Gastroesophageal sphincter (tissue), 3 donors: ENCODE measurements around the gene GPR84.

Experiments
- EP300 ChIP-seq: sonication (generic); formaldehyde crosslinking; IDR thresholded peaks from one replicate; pipeline ENCODE4 v1.6.1; 2017; ENCODE audit warnings: antibody characterized with exemption, mild to moderate bottlenecking
- POLR2A ChIP-seq, 2 donors: fragments of 450-650 bp; IDR thresholded peaks; one replicate each; pipeline ENCODE4 v1.6.1; 2017; ENCODE audit warnings: antibody characterized with exemption in 2 of 2, mild to moderate bottlenecking in 2 of 2, moderate library complexity in 1 of 2
- POLR2AphosphoS5 ChIP-seq: sonication (generic); formaldehyde crosslinking; IDR thresholded peaks from one replicate; pipeline ENCODE4 v1.6.1; 2017; ENCODE audit warnings: antibody characterized with exemption
- TF ChIP-seq, protein P1 (sequence below), 4 experiments: fragments of 200-600 bp in 2 of 4; fragments of 450-650 bp in 2 of 4; sonication (generic) in 1 of 4; IDR thresholded peaks; one replicate each; pipeline ENCODE4 v1.5.1; 2017 to 2019; ENCODE audit warnings: antibody characterized with exemption in 4 of 4, mild to moderate bottlenecking in 2 of 4, moderate library complexity in 2 of 4

GRCh38 chr12:54321363-54321762, 42.9 kb downstream of the GPR84 start:
- no peak for TF ChIP-seq POLR2A (IDR thresholded peaks at IDR 0.05)
- TF ChIP-seq, protein P1, sequence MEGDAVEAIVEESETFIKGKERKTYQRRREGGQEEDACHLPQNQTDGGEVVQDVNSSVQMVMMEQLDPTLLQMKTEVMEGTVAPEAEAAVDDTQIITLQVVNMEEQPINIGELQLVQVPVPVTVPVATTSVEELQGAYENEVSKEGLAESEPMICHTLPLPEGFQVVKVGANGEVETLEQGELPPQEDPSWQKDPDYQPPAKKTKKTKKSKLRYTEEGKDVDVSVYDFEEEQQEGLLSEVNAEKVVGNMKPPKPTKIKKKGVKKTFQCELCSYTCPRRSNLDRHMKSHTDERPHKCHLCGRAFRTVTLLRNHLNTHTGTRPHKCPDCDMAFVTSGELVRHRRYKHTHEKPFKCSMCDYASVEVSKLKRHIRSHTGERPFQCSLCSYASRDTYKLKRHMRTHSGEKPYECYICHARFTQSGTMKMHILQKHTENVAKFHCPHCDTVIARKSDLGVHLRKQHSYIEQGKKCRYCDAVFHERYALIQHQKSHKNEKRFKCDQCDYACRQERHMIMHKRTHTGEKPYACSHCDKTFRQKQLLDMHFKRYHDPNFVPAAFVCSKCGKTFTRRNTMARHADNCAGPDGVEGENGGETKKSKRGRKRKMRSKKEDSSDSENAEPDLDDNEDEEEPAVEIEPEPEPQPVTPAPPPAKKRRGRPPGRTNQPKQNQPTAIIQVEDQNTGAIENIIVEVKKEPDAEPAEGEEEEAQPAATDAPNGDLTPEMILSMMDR (IDR thresholded peaks at IDR 0.05): no peak
- TF ChIP-seq EP300: no peak
- TF ChIP-seq POLR2AphosphoS5: no peak
